Peyer's patch (tissue), 4 donors: Measurements from ENCODE around the gene ENOX2. TPM values are rescaled to one million over a fixed set of nuclear protein-coding genes. Genes with fewer than 3 reads are reported as not detected.

Experiments
- DNase-seq, 3 donors: peaks; one replicate each; pipeline ENCODE4 v3.0.0-alpha.2; 2017 to 2019
- H3K27ac ChIP-seq, 4 donors: fragments of 200-600 bp; sonication (generic); one replicate each; pipeline ENCODE4 v1.5.1; 2016 to 2019
- H3K27me3 ChIP-seq, 2 donors: fragments of 200-600 bp; sonication (generic); one replicate each; pipeline ENCODE4 v1.5.1; 2019
- H3K36me3 ChIP-seq, 3 donors: fragments of 200-600 bp; sonication (generic); one replicate each; pipeline ENCODE4 v1.5.1; 2016 to 2019
- H3K4me1 ChIP-seq, 4 donors: fragments of 200-600 bp; sonication (generic); one replicate each; pipeline ENCODE4 v1.5.1; 2016 to 2019
- H3K4me3 ChIP-seq, 4 donors: fragments of 200-600 bp; sonication (generic); 1 replicate in 3 of 4; 2 replicates in 1 of 4; pipeline ENCODE4 v1.5.1; 2016 to 2019; ENCODE audit warnings: mild to moderate bottlenecking in 1 of 4
- H3K9me3 ChIP-seq, 4 donors: fragments of 200-600 bp; sonication (generic); one replicate each; pipeline ENCODE4 v1.5.1; 2016 to 2019; ENCODE audit warnings: mild to moderate bottlenecking in 1 of 4
- CTCF ChIP-seq, 6 experiments: fragments of 450-650 bp in 4 of 6; fragments of 200-600 bp in 2 of 6; sonication (generic) in 1 of 6; IDR thresholded peaks; one replicate each; pipeline ENCODE4 v1.5.1; 2017 to 2019; ENCODE audit warnings: antibody characterized with exemption in 6 of 6, mild to moderate bottlenecking in 3 of 6, moderate library complexity in 1 of 6
- POLR2A ChIP-seq, 2 donors: fragments of 450-650 bp; IDR thresholded peaks; one replicate each; pipeline ENCODE4 v1.5.1; 2017; ENCODE audit warnings: antibody characterized with exemption in 2 of 2, mild to moderate bottlenecking in 2 of 2, moderate library complexity in 2 of 2
- total RNA-seq, 4 donors: library from RNA; depleted of rRNA; stranded (reverse); fragments of >200 nt; gene quantifications; one replicate each; pipeline ENCODE4 v1.1.0, GENCODE V29; 2016

The ENOX2 gene
- total RNA-seq, 4 donors from 2014 or later, result 4.7 to 12.4 (median 9.8) TPM

- H3K36me3 ChIP-seq, result no peaks in the 10 kb centered on the region
- DNase-seq, result no peak
- no peaks in the 10 kb centered on the region for H3K27me3 ChIP-seq
- no peak overlapping the region for H3K4me3 ChIP-seq
- no peaks in the 10 kb centered on the region for H3K9me3 ChIP-seq
- H3K4me1 ChIP-seq, result no peaks in the 10 kb centered on the region
- H3K27ac ChIP-seq, result no peak overlapping the region
- no peak for TF ChIP-seq CTCF (IDR thresholded peaks at IDR 0.05)
- TF ChIP-seq POLR2A (IDR thresholded peaks at IDR 0.05), result no peak
Observed at GRCh38 chrX:130695931-130696330, 207.1 kb downstream of the ENOX2 start.

GRCh38 chrX:130694983-130695382 is 208.0 kb downstream of the ENOX2 start:
- no peak for TF ChIP-seq CTCF (IDR thresholded peaks at IDR 0.05)
- TF ChIP-seq POLR2A (IDR thresholded peaks at IDR 0.05), result no peak
- H3K9me3 ChIP-seq, result no peaks in the 10 kb centered on the region
- no peak overlapping the region for H3K4me3 ChIP-seq
- no peaks in the 10 kb centered on the region for H3K27me3 ChIP-seq
- no peak overlapping the region for H3K27ac ChIP-seq
- no peaks in the 10 kb centered on the region for H3K36me3 ChIP-seq
- no peak for DNase-seq
- no peaks in the 10 kb centered on the region for H3K4me1 ChIP-seq

- H3K36me3 ChIP-seq, result no peaks in the 10 kb centered on the region
- H3K4me3 ChIP-seq, result no peak overlapping the region
- no peaks in the 10 kb centered on the region for H3K9me3 ChIP-seq
- H3K27me3 ChIP-seq, result no peaks in the 10 kb centered on the region
- H3K27ac ChIP-seq, result no peak overlapping the region
- H3K4me1 ChIP-seq, result no peaks in the 10 kb centered on the region
- no peak for DNase-seq
- no peak for TF ChIP-seq CTCF (IDR thresholded peaks at IDR 0.05)
- TF ChIP-seq POLR2A (IDR thresholded peaks at IDR 0.05), result no peak
Observed at GRCh38 chrX:130691576-130691975, 211.4 kb downstream of the ENOX2 start.

GRCh38 chrX:130688360-130688759 is 214.6 kb downstream of the ENOX2 start:
- no peaks in the 10 kb centered on the region for H3K4me1 ChIP-seq
- H3K36me3 ChIP-seq, result no peaks in the 10 kb centered on the region
- TF ChIP-seq POLR2A (IDR thresholded peaks at IDR 0.05), result no peak
- no peak for TF ChIP-seq CTCF (IDR thresholded peaks at IDR 0.05)
- H3K4me3 ChIP-seq, result no peak overlapping the region
- H3K27ac ChIP-seq, result no peak overlapping the region
- H3K9me3 ChIP-seq, result no peaks in the 10 kb centered on the region
- H3K27me3 ChIP-seq, result no peaks in the 10 kb centered on the region
- DNase-seq, result no peak

- no peak overlapping the region for H3K27ac ChIP-seq
- H3K27me3 ChIP-seq, result no peaks in the 10 kb centered on the region
- no peaks in the 10 kb centered on the region for H3K9me3 ChIP-seq
- H3K4me3 ChIP-seq, result no peak overlapping the region
- no peak for DNase-seq
- no peaks in the 10 kb centered on the region for H3K36me3 ChIP-seq
- no peak for TF ChIP-seq CTCF (IDR thresholded peaks at IDR 0.05)
- no peak for TF ChIP-seq POLR2A (IDR thresholded peaks at IDR 0.05)
- H3K4me1 ChIP-seq, result no peaks in the 10 kb centered on the region
Observed at GRCh38 chrX:130682990-130683389, 220.0 kb downstream of the ENOX2 start.
